Keratinocyte (primary cell): ENCODE measurements around the gene FHIT.

Experiments used
- CTCF ChIP-seq, 3 experiments: IDR thresholded peaks in 1 of 3; conservative IDR thresholded peaks in 1 of 3; optimal IDR thresholded peaks in 1 of 3; 2 replicates in 2 of 3; 3 replicates in 1 of 3; pipeline versions ENCODE3 to v1.5.1; 2011; ENCODE audit warnings: low read length in 3 of 3, mild to moderate bottlenecking in 3 of 3, moderate library complexity in 2 of 3, control low read depth in 1 of 3, inconsistent platforms in 1 of 3; ENCODE audit not compliant: insufficient read depth in 2 of 3; ENCODE audit errors: extremely low read depth in 1 of 3
- EZH2 ChIP-seq: IDR thresholded peaks from one replicate; pipeline ENCODE4 v1.6.1; 2012; ENCODE audit warnings: inconsistent platforms, mild to moderate bottlenecking, low read length, moderate library complexity

DNA sequence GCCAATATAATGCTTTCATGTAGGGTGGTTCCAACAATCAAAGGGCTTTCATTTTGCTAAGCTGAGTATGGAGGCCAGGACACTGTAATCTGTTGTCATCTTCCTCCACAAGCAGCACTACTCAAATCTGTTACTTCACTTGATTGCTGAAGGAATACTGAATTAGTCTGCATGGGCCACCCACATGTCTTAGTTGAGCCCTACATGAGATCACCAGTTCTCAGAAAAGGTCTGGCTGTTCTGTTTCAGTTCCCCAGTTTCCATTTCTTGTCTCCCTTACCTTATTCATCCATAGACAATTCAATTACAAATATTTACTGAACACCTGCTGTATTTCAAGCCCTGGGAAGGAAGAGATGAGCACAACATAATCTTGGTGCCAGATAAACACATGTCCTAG lies 119.2 kb downstream of the FHIT start:
- TF ChIP-seq CTCF (optimal IDR thresholded peaks at IDR 0.05 in 1 of 3, IDR thresholded peaks at IDR 0.05 in 1 of 3, conservative IDR thresholded peaks at IDR 0.05 in 1 of 3; ENCODE audit: extremely low read depth in 1 of 3, insufficient read depth in 2 of 3, low read length in 3 of 3) (no peak), EZH2 (no peak)
